Stimulated activated CD4-positive, alpha-beta T cell treated with anti-CD3 and anti-CD28 coated beads, Interleukin-1b, Interleukin-23, amount 100 ng/mL, for 1 hour (primary cell): ENCODE measurements around the gene EXOC2.
"Not testable (repeated sequence)": the region's sequence is repeated elsewhere in the genome, so short reads cannot be mapped to it uniquely, and the experiment has no call there.

Experiments used
- DNase-seq, 2 donors: peaks; one replicate each; pipeline ENCODE4 v3.0.0-alpha.2; 2020; ENCODE audit warnings: low read depth in 2 of 2

The EXOC2 gene

GRCh38 chr6:709471-710056 is 16.6 kb upstream of the EXOC2 start:
- DNase-seq: no peak

GRCh38 chr6:708237-708598 is 15.3 kb upstream of the EXOC2 start:
- no peak for DNase-seq

GRCh38 chr6:707576-708236 is 14.8 kb upstream of the EXOC2 start:
- DNase-seq: no peak

- DNase-seq: no peak
Observed at GRCh38 chr6:706819-707381, 14.0 kb upstream of the EXOC2 start.

GRCh38 chr6:706146-706545 is 13.2 kb upstream of the EXOC2 start:
- DNase-seq: no peak

GRCh38 chr6:705047-705446 is 12.1 kb upstream of the EXOC2 start:
- no peak for DNase-seq

- no peak for DNase-seq
Observed at GRCh38 chr6:704046-704445, 11.1 kb upstream of the EXOC2 start.

- DNase-seq: no peak
Observed at GRCh38 chr6:703552-703951, 10.6 kb upstream of the EXOC2 start.

GRCh38 chr6:701700-702479 is 9.0 kb upstream of the EXOC2 start:
- no peak for DNase-seq

- no peak for DNase-seq
Observed at GRCh38 chr6:701215-701614, 8.3 kb upstream of the EXOC2 start.

GRCh38 chr6:700490-700889 is 7.6 kb upstream of the EXOC2 start:
- DNase-seq: no peak

- no peak for DNase-seq
Observed at GRCh38 chr6:699319-699718, 6.4 kb upstream of the EXOC2 start.

- DNase-seq: not testable (repeated sequence)
Observed at GRCh38 chr6:694431-695126, 1.6 kb upstream of the EXOC2 start.

GRCh38 chr6:693723-694009 is 727 bp upstream of the EXOC2 start:
- DNase-seq: no peak

- peak; percentile 42 to 55 for DNase-seq
Observed at GRCh38 chr6:692356-692851, 535 bp downstream of the EXOC2 start.

GRCh38 chr6:689223-689622 is 3.7 kb downstream of the EXOC2 start:
- no peak for DNase-seq

GRCh38 chr6:686497-686896 is 6.4 kb downstream of the EXOC2 start:
- DNase-seq: no peak

GRCh38 chr6:684831-685636 is 7.9 kb downstream of the EXOC2 start:
- peak in 1 of 2 donors; percentile 12 for DNase-seq

- DNase-seq: no peak
Observed at GRCh38 chr6:683742-684440, 9.0 kb downstream of the EXOC2 start.

- DNase-seq: no peak
Observed at GRCh38 chr6:680666-681340, 12.1 kb downstream of the EXOC2 start.
